Activated T-cell treated with anti-CD3 and anti-CD28 coated beads for 4 hours (primary cell): ENCODE measurements around the gene VAC14.
"Not testable (repeated sequence)": the region's sequence is repeated elsewhere in the genome, so short reads cannot be mapped to it uniquely, and the experiment has no call there.

Source experiments
- DNase-seq: peaks from one replicate; pipeline ENCODE4 v3.0.0-alpha.2; 2020

Gene VAC14

DNA sequence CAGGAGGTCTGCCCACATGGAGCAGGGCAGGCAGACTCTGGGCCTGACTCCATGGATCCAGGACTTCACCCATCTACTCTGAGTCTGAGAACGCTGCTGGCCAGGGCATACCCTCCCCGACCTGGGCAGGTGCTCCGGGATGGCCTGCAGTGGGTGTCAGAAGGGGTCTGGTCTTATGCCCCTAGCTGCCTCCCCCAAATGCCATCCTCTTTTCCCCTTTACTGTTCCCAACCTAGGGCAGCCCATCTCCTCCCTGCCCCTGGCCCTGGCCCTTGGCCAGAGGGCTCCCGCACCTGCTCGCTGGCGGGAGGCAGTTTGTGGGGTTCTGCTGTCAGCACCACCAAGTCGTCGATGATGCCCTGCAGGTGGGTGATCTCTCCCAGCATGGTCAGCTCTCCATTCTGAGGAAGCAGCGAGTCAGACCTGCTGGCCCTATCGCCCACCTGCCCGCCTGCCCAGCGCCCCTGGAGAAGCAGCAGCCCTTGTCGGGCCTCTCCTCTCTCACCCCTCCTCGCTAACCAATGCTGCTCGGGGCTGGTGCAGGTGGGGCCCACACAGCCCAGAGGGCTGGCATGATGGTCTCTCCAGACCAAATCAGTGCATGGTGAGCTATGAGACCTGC is 123.3 kb downstream of the VAC14 start:
- DNase-seq, result no peak

- DNase-seq, result no peak
Observed at GRCh38 chr16:70676675-70677498, 124.1 kb downstream of the VAC14 start.

GRCh38 chr16:70675851-70676513 is 125.0 kb downstream of the VAC14 start:
- no peak for DNase-seq

DNA sequence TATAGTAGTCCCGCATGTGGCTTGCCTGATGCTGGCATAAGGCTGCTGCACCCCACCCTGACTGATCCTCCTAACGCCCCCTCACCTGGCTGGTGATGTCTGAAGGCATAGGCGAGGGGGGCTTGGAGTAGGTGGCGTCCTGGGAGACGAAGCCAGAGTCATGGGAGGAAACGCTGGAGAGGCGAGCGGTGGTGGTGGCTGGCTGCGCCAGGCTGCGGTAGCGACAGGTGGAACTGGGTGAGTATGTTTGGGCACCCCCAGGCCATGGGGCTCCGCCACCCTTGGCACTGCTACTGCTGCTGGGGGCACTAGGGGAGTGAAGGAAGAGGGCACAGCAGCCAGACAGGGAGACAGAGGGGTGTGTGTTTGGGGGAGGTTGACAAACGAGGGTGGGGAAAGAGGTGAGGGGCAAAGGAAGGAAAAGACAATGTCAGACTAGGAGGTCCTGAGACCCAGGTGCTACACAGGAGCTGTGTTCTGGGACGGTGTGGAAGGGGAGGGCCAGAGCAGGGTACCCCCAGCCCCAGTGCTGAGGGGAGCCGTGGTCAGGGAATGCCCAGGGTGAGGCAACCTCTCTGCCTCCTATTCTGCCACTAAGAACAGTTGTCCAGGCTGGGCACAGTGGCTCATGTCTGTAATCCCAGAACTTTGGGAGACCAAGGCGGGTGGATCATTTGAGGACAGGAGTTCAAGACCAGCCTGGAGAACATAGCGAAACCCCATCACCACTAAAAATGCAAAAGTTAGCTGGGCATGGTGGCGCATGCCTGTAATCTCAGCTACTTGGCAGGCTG is 126.5 kb downstream of the VAC14 start:
- DNase-seq, result no peak

DNA sequence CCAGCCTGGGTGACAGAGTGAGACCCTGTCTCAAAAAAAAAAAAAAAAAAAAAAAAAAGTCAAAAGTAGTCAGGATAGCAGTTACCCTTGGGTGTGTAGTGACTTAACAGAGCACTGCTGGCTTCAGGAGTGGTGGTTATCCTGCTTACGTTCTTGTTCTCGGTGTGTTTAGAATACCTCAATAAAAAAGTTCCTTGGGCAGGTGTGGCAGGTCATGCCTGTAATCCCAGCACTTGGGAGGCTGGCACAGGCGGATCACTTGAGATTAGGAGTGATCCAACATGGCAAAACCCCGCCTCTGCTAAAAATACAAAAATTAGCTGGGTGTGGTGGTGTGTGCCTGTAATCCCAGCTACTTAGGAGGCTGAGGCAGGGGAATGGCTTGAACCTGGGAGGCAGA is 130.0 kb downstream of the VAC14 start:
- DNase-seq, result not testable (repeated sequence)

DNA sequence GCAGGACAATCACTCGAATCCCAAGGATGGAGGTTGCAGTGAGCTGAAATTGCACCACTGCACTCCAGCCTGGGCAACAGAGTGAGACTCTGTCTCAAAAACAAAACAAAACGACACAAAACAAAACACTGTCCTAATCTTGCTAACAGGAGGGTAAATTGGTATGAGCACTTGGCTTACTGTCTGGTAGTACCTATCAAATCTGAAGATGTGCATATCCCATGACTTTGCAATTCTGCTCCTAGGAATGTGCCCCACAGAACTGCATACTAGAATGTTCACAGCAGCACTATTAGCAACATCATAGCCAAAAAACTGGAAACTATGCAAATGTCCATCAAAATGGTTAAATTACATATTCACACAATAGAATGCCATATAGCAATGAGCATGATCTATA is 130.8 kb downstream of the VAC14 start:
- DNase-seq, result no peak

DNA sequence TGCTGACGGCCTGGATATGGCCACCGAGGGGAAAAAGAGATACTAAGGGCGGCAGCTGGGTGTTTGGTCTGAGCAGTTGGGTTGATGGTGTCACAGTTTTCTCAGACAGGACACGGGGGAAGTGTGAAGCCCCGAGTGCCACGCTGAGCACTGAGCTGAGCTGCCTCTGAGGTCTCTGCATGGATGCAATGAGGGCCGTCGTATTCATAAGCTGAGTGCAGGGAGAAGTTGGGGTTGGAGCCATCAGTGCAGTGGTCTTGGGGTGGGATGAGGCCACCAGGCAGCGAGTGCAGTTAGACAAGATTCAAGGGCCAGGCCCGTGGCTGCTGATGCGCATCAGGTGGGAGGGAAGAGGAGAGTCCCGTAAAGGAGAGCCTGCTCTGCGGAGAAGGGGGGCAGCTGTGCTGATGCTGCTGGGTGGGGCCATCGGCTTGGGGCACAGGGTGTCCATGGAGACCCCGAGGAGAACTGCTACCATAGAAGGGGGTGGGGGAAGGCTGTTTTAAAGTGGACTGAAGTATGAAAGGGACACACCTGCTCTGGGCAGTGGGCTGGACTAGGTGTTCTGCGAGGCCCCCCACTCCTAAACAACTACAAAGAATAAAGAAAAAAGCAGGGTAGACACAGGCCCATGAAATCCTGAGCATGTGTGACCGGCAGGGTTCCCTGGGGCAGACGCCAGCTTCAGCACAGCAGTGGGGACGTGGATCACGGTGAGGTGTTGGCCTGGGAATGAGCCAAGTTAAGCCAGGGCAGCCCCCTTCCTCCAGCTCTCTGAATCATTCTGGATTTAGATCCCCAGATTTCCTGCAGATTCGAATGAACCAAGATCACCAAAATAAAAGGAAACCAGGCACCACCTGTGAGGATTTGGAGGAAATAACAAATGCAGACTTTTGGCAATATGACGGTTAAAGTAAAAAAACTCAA is 134.9 kb downstream of the VAC14 start:
- no peak for DNase-seq

- DNase-seq, result no peak
Observed at GRCh38 chr16:70665113-70665694, 135.8 kb downstream of the VAC14 start.

DNA sequence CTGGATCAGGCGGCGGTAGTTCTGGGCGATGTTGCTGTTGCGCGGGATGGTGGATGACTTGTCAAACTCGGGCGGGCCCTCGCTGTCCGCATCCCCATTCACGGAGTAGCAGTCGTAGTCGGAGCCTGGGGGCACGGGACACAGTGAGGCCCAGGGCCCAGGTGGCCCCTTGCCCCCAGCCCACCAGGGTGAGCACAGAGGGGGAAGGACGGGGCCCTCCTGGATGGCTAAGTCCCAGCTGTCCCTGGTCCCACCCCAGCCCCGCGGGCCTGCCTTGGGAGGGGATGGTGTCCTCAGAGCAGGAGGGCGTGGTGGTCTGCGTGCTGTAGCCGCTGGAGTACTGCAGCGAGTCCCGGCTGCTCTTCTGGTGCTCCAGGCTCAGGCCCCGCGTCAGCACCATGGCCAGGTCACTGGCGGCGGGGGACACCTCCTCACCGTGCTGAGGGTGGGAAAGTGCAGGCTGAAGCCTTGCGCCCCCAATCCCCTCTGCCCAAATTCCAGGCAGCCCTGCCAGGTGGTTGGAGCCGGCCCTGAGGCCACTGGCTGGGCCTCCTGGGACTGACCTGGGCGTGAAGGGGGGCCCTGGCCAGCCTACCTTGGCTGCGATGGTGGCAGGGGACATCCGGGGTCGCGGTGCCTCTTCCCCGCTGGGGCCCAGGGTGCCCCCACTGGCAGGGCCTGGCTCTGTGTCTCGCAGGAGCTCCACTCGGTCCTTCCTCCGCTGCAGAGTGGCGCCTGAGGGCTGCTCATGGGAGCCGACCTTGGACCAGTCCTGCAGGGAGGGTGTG is 136.4 kb downstream of the VAC14 start:
- DNase-seq, result no peak

GRCh38 chr16:70663524-70664324 is 137.2 kb downstream of the VAC14 start:
- no peak for DNase-seq

- no peak for DNase-seq
Observed at GRCh38 chr16:70662991-70663523, 137.9 kb downstream of the VAC14 start.

DNA sequence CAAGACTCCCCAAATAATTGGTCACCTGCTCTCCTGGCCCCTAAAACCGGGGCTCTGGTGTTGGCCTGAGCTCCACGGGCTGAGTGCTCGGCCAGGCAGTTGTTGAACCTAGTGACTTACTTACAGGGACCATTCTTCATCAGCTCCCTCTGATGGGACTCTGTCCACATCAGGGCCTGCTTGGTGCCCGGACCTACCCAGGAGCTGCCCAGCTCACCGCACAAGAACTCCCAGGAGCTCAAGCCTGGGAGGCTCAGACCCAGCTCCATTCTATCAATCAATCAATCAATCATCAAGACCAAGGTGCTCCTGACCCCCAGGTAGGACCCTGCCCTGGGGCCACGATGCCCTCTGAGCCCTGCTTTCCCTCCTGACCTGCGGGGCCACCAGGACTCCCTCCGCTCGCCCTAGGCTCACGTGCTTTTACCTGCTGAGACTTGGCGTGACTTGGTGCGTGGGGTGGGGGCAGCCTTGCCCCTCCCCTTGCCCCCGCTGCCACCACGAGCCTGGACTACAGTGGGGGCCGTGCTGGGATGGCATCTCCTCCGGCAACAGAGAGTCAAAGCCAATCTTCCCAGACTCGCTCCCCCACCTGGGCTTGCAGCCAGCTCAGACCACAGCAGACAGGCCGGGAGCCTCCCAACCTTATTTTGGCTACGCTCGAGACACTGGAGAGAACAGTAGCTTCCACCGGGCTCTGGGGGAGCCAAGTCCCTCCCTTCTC is 138.9 kb downstream of the VAC14 start:
- DNase-seq, result no peak

GRCh38 chr16:70661534-70661917 is 139.4 kb downstream of the VAC14 start:
- no peak for DNase-seq

GRCh38 chr16:70660672-70661350 is 140.1 kb downstream of the VAC14 start:
- DNase-seq, result no peak

- DNase-seq, result no peak
Observed at GRCh38 chr16:70659953-70660671, 140.8 kb downstream of the VAC14 start.

GRCh38 chr16:70659546-70659945 is 141.4 kb downstream of the VAC14 start:
- DNase-seq, result no peak

DNA sequence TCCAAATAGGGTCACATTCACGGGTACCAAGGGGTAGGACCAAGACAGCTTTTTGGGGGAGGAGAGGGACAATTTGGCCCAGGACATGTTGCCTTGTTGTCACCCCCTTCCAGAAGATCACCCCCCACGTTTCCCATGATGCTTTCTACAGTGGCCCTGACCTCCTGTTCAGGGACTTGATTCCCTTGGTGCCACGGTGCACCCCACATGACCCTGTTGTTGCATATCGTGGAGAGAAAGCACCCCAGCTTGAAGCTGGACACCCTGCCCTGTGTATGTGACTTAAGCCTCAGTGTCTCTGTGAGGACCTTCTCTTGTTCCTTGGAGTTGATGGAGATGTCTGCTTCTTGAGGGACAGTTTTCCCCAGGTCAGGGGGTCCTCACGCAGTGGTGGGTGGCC is 142.0 kb downstream of the VAC14 start:
- no peak for DNase-seq

DNA sequence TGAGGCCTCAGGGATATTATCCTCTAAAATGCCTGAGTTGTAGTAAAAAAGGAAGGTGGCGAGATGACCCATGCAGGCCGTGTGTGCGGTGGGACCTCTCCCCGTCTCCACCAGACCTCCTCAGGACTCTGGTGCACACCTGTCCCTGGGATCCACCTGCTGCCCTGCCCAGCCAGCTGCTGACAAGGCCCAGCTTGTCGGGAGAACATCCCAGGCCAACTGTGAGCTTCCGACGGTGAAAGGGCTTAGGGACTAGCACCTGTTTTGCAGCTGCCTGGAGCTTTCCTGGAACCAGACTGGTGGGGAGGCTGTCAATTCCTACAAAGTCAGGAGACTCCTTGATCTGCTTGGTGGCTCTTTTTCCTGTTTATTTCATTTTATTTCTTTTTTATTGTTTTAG is 143.0 kb downstream of the VAC14 start:
- DNase-seq, result no peak
